Measurements from ENCODE around the gene PRKACB.

DNA sequence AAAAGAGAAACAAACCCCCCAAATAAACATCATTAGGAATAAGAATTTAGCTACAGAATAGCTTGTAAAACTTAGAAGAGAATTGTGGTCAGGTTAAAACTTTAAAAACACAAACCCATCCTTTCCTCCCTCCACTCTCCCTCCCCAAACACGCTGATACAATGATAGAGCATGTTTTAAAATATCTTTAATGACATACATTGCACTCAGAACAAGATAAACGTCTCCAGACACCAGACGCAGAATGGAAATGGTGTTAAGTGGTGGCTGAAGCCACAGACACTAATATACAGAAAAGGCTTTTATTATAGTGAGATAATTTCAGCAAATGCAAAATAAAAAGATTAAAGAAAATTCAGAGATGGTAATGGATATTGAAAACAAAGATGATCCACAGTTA is 98.6 kb downstream of the PRKACB start:
- TF ChIP-seq, protein P1, sequence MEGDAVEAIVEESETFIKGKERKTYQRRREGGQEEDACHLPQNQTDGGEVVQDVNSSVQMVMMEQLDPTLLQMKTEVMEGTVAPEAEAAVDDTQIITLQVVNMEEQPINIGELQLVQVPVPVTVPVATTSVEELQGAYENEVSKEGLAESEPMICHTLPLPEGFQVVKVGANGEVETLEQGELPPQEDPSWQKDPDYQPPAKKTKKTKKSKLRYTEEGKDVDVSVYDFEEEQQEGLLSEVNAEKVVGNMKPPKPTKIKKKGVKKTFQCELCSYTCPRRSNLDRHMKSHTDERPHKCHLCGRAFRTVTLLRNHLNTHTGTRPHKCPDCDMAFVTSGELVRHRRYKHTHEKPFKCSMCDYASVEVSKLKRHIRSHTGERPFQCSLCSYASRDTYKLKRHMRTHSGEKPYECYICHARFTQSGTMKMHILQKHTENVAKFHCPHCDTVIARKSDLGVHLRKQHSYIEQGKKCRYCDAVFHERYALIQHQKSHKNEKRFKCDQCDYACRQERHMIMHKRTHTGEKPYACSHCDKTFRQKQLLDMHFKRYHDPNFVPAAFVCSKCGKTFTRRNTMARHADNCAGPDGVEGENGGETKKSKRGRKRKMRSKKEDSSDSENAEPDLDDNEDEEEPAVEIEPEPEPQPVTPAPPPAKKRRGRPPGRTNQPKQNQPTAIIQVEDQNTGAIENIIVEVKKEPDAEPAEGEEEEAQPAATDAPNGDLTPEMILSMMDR (IDR thresholded peaks at IDR 0.05; ENCODE audit: insufficient read depth, low read length, poor library complexity, severe bottlenecking) = no peak
- no peak for TF ChIP-seq EZH2phosphoT487 (conservative IDR thresholded peaks at IDR 0.05; ENCODE audit: low read length)

Data from SU-DHL-6 (cell line).